ENCODE data around the gene C12orf75.
A peak's percentile ranks its signal among the peaks of the same experiment; 100 is the strongest.
"Not testable (repeated sequence)": the region's sequence is repeated elsewhere in the genome, so short reads cannot be mapped to it uniquely, and the experiment has no call there.

C12orf75 gene

DNA sequence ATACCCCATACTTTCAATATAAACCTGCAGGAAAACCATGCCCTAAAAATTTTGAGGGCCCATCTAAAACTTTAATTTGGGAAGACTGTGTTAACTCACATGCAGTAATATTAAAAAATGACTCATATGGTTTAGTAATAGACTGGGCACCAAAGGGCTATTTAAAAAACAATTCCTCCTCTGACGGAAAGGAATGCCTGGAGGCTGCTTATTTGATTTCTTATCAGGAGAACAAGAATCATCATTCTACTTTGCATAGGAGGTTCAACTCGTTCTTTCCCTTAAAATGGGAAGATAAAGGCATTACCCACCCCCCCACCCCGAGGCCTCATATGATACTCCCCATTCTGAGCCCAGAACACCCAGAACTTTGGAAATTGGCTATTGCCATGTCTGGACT lies 18.6 kb upstream of the C12orf75 start:
- peak; percentile 20 for DNase-seq

- DNase-seq, result not testable (repeated sequence)
Observed at GRCh38 chr12:105313755-105314154, 16.7 kb upstream of the C12orf75 start.

DNA sequence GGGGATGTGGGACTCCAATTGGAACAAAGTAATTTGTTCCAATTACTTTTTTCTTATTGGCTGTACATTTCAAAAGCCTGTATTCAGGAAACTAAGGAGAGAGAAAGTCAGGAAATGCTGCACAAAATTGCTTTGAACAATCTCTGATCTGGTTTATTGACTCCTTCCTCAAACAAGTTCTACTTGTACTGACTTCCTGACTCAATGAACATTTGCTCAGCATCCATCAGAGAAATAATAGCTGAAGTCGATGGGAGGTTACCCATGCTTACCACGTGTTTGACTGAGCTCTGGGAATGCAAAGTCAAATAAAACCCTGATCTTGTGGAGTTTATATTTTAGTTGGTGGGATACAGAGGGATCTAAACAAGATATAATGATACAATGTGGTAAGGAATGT lies 15.4 kb upstream of the C12orf75 start:
- DNase-seq, result no peak

- no peak for DNase-seq
Observed at GRCh38 chr12:105315726-105316125, 14.8 kb upstream of the C12orf75 start.

DNA sequence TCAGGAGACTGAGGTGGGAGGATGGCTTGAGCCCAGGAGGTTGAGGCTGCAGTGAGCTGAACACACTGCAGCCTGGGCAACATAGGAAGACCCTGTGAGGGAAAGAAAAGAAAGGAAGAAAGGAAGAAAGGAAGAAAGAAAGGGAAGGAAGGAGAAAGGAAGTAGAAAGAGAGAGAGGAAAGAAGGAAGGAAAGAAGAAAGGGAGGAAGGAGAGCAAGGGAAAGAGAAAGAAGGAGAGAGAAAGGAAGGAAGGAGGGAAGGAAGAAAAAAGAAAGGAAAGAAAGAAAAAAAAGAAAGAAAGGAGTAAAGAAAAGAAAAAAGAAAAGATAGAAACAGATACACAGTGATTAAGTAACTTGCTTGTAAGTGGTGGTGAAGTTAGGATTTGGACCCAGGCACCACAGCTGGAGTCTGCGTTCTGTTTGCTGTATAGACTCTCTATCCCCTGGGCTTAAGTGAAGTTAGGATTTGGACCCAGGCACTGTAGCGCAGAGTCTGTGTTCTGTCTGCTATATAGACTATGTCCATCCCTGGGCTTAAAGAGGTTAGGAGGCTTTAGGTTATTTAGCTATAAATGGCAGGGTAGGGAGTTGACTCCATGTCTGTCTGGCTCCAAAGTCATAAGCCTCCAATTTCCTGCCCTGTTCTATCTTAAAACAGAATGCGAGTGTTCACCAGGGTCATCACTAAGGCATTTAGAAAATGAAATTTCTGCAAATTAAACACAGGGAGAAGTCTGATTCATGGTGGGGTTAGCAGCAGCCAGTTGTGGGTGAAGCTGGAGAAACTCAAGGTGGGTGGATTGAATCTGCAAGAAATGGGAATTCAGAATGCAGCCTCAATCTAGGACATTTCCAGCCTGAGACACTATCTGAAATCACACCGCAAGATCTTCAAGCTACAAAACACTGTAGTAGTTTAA lies 13.3 kb upstream of the C12orf75 start:
- DNase-seq, result peak; percentile 90

GRCh38 chr12:105317942-105318621 lies 12.4 kb upstream of the C12orf75 start:
- DNase-seq, result peak; percentile 92

GRCh38 chr12:105318651-105319483 lies 11.6 kb upstream of the C12orf75 start:
- no peak for DNase-seq

- DNase-seq, result no peak
Observed at GRCh38 chr12:105319691-105320209, 10.7 kb upstream of the C12orf75 start.

DNA sequence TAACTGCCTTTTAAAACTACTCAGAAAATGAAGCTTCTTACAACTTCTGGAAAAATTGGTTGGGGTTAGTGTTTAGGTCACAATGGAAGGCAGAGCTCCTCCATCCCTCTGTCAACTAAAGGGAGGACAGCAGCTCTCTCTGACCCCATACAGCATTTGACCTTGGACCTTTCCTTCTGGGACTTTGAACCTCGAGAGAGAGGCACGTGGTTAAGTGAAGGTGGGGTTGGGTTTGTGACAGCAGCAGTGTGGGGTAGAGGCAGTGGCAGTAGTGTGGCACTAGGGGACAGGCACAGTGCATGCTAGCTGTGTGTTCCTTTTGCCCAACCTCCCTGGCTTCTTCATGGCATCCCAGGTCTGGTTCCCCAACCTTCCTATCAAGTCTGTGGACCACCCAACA lies 9.4 kb upstream of the C12orf75 start:
- no peak for DNase-seq

DNA sequence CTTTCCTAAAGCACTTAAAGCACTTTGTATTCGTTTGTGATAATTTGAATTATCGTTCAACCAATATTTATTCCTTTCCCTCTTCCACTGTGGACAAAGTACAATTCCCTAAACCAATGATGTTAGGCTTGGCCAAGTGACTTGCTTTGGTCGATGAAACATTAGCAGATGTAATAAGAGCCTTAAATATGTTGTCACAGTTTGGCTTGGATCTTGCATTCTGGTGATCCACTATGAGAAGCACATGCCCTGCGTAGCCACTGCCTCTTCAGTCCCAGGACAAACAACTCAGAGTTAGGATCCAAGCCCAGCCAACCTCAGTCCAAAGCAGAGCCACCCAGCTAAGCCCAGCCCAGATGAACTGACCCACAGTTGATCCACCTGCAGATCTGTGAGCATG lies 8.4 kb upstream of the C12orf75 start:
- DNase-seq, result no peak

GRCh38 chr12:105324704-105325103 lies 5.8 kb upstream of the C12orf75 start:
- DNase-seq, result no peak

- no peak for DNase-seq
Observed at GRCh38 chr12:105325117-105325516, 5.4 kb upstream of the C12orf75 start.

GRCh38 chr12:105329926-105330282 lies 587 bp upstream of the C12orf75 start:
- no peak for DNase-seq

- DNase-seq, result no peak
Observed at GRCh38 chr12:105330931-105331804, 677 bp downstream of the C12orf75 start.

- DNase-seq, result no peak
Observed at GRCh38 chr12:105331805-105332251, 1.3 kb downstream of the C12orf75 start.

DNA sequence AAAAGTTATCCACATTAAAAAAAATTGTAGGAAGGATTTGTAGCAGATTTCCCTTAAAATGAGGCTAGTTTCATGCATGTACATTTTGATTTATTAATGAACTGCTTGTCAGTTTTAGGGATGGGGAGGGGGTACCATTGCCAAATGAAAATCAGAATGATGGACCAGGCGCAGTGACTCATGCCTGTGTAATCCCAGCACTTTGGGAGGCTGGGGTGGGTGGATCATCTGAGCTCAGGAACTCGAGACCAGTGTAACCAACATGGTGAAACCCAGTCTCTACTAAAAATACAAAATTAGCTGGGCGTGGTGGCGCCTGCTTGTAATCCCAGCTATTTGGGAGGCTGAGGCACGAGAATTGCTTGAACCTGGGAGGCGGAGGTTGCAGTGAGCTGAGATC lies 1.8 kb downstream of the C12orf75 start:
- peak; percentile 68 for DNase-seq

DNA sequence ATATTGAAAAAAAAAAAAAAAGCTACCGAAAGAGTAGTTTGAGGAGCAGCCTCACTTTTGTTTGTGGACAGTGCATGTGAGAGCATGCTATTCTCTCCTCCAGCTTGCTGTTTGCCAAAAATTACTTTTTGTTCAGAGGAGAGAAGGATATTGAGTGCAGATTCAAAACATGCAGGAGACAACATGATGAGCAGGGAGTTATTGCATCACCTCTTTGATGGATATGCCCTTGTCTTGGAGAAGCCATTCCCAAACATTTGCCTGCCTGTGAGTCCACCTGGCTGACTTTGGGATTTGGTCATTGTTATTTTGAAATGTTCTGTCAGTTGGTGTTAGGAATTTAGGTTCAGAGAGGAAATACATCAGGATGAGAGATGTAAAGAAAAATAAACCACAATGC lies 2.4 kb downstream of the C12orf75 start:
- DNase-seq, result no peak

DNA sequence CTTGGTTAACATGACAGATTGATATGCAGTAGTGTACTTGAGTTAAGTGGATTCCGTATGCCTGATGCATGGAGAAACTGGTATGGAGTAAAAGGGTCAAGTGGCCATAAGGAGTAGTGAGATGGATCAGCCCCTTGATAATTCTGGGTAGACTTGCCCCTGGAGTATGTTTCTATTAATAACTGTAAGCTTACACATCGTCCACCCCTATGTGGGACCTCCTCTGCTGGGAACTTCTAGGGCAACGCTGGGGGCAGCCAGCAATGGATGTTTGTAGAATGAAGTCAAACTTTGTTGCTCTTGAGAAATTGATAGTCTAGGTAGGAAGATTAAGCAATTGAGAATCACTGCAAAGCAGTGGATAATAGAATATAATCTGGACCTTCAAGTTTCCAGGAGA lies 3.5 kb downstream of the C12orf75 start:
- DNase-seq, result peak; percentile 82

- peak; percentile 81 for DNase-seq
Observed at GRCh38 chr12:105334582-105334981, 4.1 kb downstream of the C12orf75 start.

- no peak for DNase-seq
Observed at GRCh38 chr12:105335856-105336255, 5.4 kb downstream of the C12orf75 start.

GRCh38 chr12:105336411-105336810 lies 5.9 kb downstream of the C12orf75 start:
- no peak for DNase-seq

- no peak for DNase-seq
Observed at GRCh38 chr12:105337391-105337790, 6.9 kb downstream of the C12orf75 start.

Data from fibroblast of skin of right quadriceps (primary cell).